ENCODE measurements around the gene POU2AF1.
"Not testable (repeated sequence)": the region's sequence is repeated elsewhere in the genome, so short reads cannot be mapped to it uniquely, and the experiment has no call there.

DNA sequence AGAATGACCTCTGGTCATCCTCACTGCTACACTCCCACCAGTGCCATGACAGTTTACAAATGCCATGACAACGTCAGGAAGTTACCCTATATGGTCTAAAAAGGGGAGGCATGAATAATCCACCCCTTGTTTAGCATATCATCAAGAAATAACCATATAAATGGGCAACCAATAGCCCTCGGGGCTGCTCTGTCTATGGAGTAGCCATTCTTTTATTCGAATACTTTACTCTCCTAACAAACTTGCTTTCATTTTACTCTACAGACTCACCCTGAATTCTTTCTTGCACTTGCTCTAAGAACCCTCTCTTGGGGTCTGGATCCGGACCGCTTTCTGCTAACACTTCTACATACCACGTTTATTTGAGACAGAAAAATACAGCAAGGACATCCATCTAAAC lies 58.9 kb downstream of the POU2AF1 start:
- TF ChIP-seq ZNF30 (CRISPR knock-in tag; IDR thresholded peaks at IDR 0.05); BCL6 (CRISPR knock-in tag; IDR thresholded peaks at IDR 0.05); REST (IDR thresholded peaks at IDR 0.05; ENCODE audit: borderline replicate concordance in 1 of 2, low read depth in 1 of 2, low read length in 2 of 2): not testable (repeated sequence)
- TF ChIP-seq, protein P1, sequence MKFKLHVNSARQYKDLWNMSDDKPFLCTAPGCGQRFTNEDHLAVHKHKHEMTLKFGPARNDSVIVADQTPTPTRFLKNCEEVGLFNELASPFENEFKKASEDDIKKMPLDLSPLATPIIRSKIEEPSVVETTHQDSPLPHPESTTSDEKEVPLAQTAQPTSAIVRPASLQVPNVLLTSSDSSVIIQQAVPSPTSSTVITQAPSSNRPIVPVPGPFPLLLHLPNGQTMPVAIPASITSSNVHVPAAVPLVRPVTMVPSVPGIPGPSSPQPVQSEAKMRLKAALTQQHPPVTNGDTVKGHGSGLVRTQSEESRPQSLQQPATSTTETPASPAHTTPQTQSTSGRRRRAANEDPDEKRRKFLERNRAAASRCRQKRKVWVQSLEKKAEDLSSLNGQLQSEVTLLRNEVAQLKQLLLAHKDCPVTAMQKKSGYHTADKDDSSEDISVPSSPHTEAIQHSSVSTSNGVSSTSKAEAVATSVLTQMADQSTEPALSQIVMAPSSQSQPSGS (CRISPR knock-in tag; IDR thresholded peaks at IDR 0.05): not testable (repeated sequence)
